ENCODE results near the gene NEK2. TPM values are rescaled to one million over a fixed set of nuclear protein-coding genes. Genes with fewer than 3 reads are reported as not detected.

The NEK2 gene
- total and polyA plus RNA-seq, 2 of the 13 experiments (the other 11 are each of a cell fraction or from before 2014, with no cell fraction given): 10.9 to 40.8 TPM

GRCh38 chr1:211676106-211676583 is 724 bp upstream of the NEK2 start (continued):
- peak; percentile 4; the same call in 1 of the 2 replicates for TF ChIP-seq ZFP91 (CRISPR knock-in tag; IDR thresholded peaks at IDR 0.05; ENCODE audit: borderline replicate concordance)
- TF ChIP-seq NONO (IDR thresholded peaks at IDR 0.05): no peak
- 0 out of 2 replicates have a peak, but pooled peaks have one; percentile 3 for TF ChIP-seq NONO (CRISPR knock-in tag; conservative IDR thresholded peaks at IDR 0.05)
- no peak for TF ChIP-seq ZNF274 (CRISPR knock-in tag; IDR thresholded peaks at IDR 0.05)
- TF ChIP-seq ZNF251 (CRISPR knock-in tag; IDR thresholded peaks at IDR 0.05): no peak
- TF ChIP-seq ZNF281 (CRISPR knock-in tag; IDR thresholded peaks at IDR 0.05; ENCODE audit: borderline replicate concordance): 0 out of 2 replicates have a peak, but pooled peaks have one; percentile 2
- no peak for TF ChIP-seq GMEB2 (CRISPR knock-in tag; IDR thresholded peaks at IDR 0.05; ENCODE audit: low read depth)
- no peak for TF ChIP-seq CEBPZ (IDR thresholded peaks at IDR 0.05; ENCODE audit: low read length)
- TF ChIP-seq ZNF280D (CRISPR knock-in tag; IDR thresholded peaks at IDR 0.05): 0 out of 2 replicates have a peak, but pooled peaks have one; percentile 12
- no peak for TF ChIP-seq GLMP (CRISPR knock-in tag; IDR thresholded peaks at IDR 0.05; ENCODE audit: borderline replicate concordance)
- no peak for TF ChIP-seq ZIK1 (CRISPR knock-in tag; IDR thresholded peaks at IDR 0.05; ENCODE audit: borderline replicate concordance, low read depth)
- no peak for TF ChIP-seq NFE2L1 (CRISPR knock-in tag; IDR thresholded peaks at IDR 0.05; ENCODE audit: borderline replicate concordance)
- no peak for TF ChIP-seq HDAC2 (CRISPR knock-in tag; IDR thresholded peaks at IDR 0.05)

All from HepG2 (cell line).